ENCODE results near the gene TGIF1.

The TGIF1 gene

GRCh38 chr18:3478262-3478978 is 28.4 kb downstream of the TGIF1 start:
- no peak for TF ChIP-seq ZFX (IDR thresholded peaks at IDR 0.05)
- TF ChIP-seq CTCF (conservative IDR thresholded peaks at IDR 0.05), result no peak
- no peak overlapping the region for H3K27ac ChIP-seq

GRCh38 chr18:3479978-3480509 is 30.1 kb downstream of the TGIF1 start:
- TF ChIP-seq ZFX (IDR thresholded peaks at IDR 0.05), result no peak
- no peak for TF ChIP-seq CTCF (conservative IDR thresholded peaks at IDR 0.05)
- H3K27ac ChIP-seq, result no peak overlapping the region

GRCh38 chr18:3480827-3481573 is 31.0 kb downstream of the TGIF1 start:
- TF ChIP-seq CTCF (conservative IDR thresholded peaks at IDR 0.05) (no peak), ZFX (IDR thresholded peaks at IDR 0.05) (no peak)
- no peak overlapping the region for H3K27ac ChIP-seq

GRCh38 chr18:3481696-3482210 is 31.8 kb downstream of the TGIF1 start:
- peak; percentile 71 for TF ChIP-seq CTCF (conservative IDR thresholded peaks at IDR 0.05)
- no peak for TF ChIP-seq ZFX (IDR thresholded peaks at IDR 0.05)
- no peak overlapping the region for H3K27ac ChIP-seq

GRCh38 chr18:3482258-3482657 is 32.3 kb downstream of the TGIF1 start:
- TF ChIP-seq ZFX (IDR thresholded peaks at IDR 0.05), result no peak
- TF ChIP-seq CTCF (conservative IDR thresholded peaks at IDR 0.05), result no peak
- H3K27ac ChIP-seq, result no peak overlapping the region

- H3K27ac ChIP-seq, result no peak overlapping the region
- TF ChIP-seq ZFX (IDR thresholded peaks at IDR 0.05) (no peak), CTCF (conservative IDR thresholded peaks at IDR 0.05) (no peak)
Measured at GRCh38 chr18:3485153-3486149, 35.5 kb downstream of the TGIF1 start.

Data from C4-2B (cell line).